CD1c-positive myeloid dendritic cell (primary cell): Measurements from ENCODE around the gene OR4F29.
"Not testable (repeated sequence)": the region's sequence is repeated elsewhere in the genome, so short reads cannot be mapped to it uniquely, and the experiment has no call there.

ENCODE experiments used
- DNase-seq: peaks from one replicate; pipeline ENCODE4 v3.0.0-alpha.2; 2016; ENCODE audit errors: extremely low spot score

OR4F29 gene

GRCh38 chr1:451578-451977 is at the start of gene OR4F29:
Gene OR4F29 (minus strand): TSS chr1:451678. CDS start chr1:451678, 0 bp downstream.
- DNase-seq: not testable (repeated sequence)
